UCSD-AML1 (cell line): ENCODE results near the gene GABPB1.
"Not testable (repeated sequence)": the region's sequence is repeated elsewhere in the genome, so short reads cannot be mapped to it uniquely, and the experiment has no call there.

ENCODE experiments used
- DNase-seq: peaks from one replicate; lab custom pipeline; 2025; ENCODE audit not compliant: unreplicated experiment; lab: John Stamatoyannopoulos, UW

GABPB1 gene

DNA sequence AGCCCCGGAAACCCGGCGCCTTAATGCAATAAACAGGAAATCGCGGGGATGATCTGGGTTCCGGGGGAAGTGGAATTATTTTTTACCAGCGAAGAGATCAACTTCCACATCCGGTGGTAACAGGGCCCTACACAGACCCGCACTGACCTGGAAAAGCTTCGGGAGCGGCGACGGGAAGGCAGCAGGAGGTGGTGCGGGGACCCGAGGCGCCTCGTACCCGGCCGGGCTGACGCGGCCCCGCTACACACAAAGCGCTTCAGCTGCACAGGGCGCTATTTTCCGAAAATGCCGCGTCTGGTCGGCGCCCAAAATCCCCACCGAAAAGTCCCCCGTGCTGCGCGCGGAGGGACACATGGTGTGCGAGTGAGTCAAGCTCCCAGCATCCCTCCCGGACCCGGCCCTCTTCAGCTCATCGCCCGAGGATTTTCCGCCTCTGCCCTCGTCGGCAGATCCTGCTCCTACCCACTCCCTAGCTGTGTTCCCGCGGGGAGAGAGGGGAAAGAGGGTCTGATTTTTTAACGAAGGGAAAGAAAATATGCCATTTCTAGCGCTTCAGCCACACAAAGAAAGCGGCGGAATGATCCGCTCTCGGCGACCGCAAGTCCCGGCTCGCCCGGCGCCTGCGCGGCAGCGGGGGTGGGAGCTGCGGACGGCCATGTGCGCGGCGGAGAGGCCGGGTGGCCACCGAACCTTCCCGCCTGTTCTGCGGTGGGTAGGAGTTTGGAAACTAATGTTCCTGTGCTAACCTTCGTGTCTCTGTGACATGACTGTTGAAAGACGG is at the start of gene GABPB1:
Gene GABPB1, minus strand, starts transcription at position 361 of the 781 bp plus-strand sequence. CDS start 45,400 bp downstream, outside the sequence.
- peak; percentile 94 for DNase-seq

- DNase-seq, result not testable (repeated sequence)
These were observed 36.6 kb upstream of the GABPB1 start for GRCh38 chr15:50391561-50391960.

- DNase-seq, result peak; percentile 10
These were observed 35.7 kb upstream of the GABPB1 start for GRCh38 chr15:50390554-50391264.

GRCh38 chr15:50382408-50382807 is 27.4 kb upstream of the GABPB1 start:
- peak; percentile 11 for DNase-seq

- no peak for DNase-seq
These were observed 26.4 kb upstream of the GABPB1 start for GRCh38 chr15:50381438-50381837.

- DNase-seq, result no peak
These were observed 25.1 kb upstream of the GABPB1 start for GRCh38 chr15:50380089-50380488.

GRCh38 chr15:50379413-50379812 is 24.4 kb upstream of the GABPB1 start:
- DNase-seq, result not testable (repeated sequence)

DNA sequence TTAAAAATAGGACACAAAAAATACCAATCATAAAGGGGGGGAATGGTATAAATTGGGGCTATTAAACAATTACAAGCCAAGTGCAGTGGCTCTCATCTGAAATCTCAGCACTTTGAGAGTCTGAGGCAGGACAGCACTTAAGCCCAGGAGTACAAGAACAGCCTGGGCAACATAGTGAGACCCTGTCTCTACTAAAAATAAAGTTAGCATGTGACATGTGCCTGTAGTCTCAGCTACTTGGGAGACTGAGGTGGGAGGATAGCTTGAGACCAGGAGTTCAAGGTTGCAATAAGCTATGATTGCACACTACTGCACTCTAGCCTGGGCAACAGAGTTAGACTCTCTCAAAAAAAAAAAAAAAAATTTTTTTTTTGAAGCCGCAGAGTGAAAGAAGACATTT is 23.8 kb upstream of the GABPB1 start:
- no peak for DNase-seq

GRCh38 chr15:50377867-50378751 is 23.1 kb upstream of the GABPB1 start:
- no peak for DNase-seq

GRCh38 chr15:50369564-50369963 is 14.6 kb upstream of the GABPB1 start:
- not testable (repeated sequence) for DNase-seq

GRCh38 chr15:50365971-50366370 is 11.0 kb upstream of the GABPB1 start:
- DNase-seq, result no peak

GRCh38 chr15:50365570-50365969 is 10.6 kb upstream of the GABPB1 start:
- DNase-seq, result no peak

- no peak for DNase-seq
These were observed 8.6 kb upstream of the GABPB1 start for GRCh38 chr15:50363612-50364011.

GRCh38 chr15:50361756-50362155 is 6.8 kb upstream of the GABPB1 start:
- DNase-seq, result no peak

DNA sequence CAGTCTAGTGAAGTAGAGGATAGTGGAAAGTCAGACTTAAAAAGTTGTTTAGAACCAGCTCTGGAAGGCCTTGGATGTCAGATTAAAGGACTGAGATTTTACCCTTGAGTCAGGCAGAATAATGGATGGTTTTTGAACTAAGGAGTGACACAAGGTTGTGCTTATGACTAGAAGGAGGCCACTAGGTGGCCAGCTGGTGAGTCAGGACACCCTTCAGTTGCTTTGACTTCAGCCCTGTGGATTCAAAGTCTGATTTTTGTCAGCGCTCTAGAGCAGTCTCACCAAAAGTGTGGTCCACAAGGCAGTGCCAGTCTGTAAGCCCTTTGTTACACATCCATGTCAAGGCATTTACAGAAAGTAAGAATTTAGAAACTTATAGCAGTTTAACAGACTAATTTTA is 3.8 kb upstream of the GABPB1 start:
- peak; percentile 19 for DNase-seq

DNA sequence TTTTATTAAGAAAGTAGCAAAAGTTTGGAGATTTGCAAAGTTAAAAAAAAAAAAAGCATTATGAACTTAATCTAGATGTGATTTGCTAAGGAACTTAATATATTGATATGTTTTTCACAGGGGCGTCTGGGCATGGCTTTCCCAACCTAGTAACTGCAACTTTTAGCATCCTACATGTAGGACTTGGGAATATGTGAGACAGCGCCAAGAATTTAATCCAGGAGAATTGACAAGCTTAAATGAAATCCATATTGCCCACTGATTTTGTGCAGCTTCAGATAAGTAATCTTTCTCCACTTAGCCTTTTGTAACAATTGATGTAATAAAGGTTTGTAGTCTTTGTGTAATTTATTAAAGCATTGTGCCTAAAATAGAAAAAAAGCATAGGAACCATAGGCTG is 982 bp upstream of the GABPB1 start:
- DNase-seq, result no peak

DNA sequence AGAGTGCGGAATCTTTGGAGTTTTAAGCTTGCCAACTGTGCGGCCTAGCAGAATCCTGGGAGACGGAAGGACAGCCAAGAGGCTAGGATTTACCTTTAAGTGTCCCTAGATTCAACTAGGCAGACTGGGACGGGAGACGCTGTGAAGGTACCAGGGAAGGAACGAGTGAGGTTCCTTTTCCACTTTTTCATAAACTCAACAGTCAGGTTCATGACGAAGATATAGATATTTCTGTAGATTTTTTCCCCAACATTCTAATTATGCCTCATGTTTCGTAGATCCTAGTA is 564 bp upstream of the GABPB1 start:
- no peak for DNase-seq

DNA sequence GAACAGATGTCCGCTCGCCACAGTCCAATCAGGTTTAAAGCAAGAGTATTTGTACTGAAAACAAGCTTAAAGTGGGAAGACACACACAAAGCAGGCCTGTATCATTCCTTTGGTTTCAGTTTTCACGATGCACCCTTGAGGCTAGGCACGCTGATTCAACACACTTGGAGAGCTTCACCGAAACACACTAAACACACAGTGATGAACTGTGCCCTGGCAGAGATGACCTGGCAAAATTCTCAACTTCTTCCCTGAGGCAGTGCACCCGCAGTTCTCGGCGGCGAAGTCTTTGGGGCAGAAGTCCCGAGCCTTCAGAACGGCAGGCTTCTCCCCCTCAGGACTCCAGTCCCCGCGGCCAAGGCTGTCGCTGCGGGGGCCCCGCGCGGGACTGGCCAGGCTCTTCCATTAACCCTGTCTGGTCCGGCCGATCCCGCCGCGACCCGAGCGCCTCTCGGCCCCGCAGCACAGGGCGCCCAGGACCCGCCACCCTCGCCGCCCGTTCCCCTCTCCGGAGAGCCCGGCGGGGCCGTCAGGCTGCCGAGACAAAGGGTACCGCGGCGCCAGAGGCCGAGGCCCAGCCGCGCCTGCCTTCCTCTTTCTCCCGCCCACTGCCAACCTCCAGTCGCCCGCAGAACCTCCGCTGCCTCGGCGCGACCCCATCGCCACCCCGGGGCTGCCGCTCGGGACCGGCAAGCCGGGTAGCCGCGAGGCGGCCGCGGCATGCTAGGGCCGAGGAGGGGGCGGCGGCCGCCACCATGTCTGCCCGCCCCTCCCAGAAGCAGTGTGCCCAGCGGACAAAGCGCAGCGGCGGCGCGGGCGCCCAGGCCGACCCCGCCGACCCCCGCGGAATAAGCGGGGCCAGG is 792 bp downstream of the GABPB1 start:
- peak; percentile 64 for DNase-seq

- no peak for DNase-seq
These were observed 1.6 kb downstream of the GABPB1 start for GRCh38 chr15:50353251-50353974.

DNA sequence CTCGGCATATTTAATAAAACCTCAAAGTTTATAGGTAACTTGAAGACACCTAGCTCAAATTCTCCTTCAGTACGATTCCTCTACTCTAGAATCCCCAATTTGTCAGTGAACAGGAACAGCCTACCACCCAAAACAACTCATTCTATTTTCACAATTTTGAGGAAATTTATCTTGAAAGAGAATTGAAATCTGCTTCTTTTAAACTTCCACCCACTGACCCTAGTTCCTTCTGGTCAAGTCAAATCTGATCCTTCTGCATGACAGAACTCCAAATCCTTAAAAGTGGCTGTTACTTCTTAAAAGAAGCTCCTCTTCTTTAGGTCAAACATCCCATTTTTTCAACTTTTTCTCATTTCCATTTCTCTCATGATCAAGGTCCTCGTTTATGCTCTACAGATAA is 4.4 kb downstream of the GABPB1 start:
- DNase-seq, result no peak
